HL-60 (cell line): ENCODE results near the gene EIF1AX.

Source experiments
- GABPA ChIP-seq: IDR thresholded peaks from 2 replicates; pipeline ENCODE4 v1.6.1; 2012; ENCODE audit warnings: low read depth
- POLR2AphosphoS5 ChIP-seq: IDR thresholded peaks from 2 replicates; pipeline ENCODE4 v1.6.1; 2012; ENCODE audit warnings: low read depth
- SPI1 ChIP-seq: IDR thresholded peaks from 2 replicates; pipeline ENCODE4 v1.6.1; 2012; ENCODE audit warnings: low read depth, mild to moderate bottlenecking, borderline replicate concordance
- TF ChIP-seq, protein P1 (sequence below): IDR thresholded peaks from one replicate; pipeline ENCODE4 v1.5.1; 2011; ENCODE audit warnings: low read length, control low read depth, inconsistent platforms; ENCODE audit not compliant: insufficient read depth
- TF ChIP-seq, protein P2 (sequence below): IDR thresholded peaks from 2 replicates; pipeline ENCODE4 v1.6.1; 2012; ENCODE audit warnings: low read depth; ENCODE audit not compliant: insufficient replicate concordance

DNA sequence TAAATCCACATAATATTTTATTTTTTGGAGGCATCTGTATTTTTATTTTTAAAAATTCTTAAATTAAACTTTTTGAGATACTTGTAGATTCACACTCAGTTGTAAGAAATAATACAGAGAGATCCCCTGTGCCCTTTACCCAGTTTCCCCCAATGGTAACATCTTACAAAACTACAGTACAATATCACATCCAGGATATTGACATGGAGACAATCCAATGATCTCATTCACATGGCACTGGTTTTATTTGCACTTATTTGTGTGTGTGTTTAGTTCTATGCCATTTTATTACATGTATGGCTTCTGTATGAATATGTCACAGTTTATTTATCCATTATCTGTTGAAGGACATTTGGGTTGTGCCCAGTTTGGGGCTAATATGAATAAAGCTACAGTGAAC is 35.5 kb upstream of the EIF1AX start:
- TF ChIP-seq, protein P1, sequence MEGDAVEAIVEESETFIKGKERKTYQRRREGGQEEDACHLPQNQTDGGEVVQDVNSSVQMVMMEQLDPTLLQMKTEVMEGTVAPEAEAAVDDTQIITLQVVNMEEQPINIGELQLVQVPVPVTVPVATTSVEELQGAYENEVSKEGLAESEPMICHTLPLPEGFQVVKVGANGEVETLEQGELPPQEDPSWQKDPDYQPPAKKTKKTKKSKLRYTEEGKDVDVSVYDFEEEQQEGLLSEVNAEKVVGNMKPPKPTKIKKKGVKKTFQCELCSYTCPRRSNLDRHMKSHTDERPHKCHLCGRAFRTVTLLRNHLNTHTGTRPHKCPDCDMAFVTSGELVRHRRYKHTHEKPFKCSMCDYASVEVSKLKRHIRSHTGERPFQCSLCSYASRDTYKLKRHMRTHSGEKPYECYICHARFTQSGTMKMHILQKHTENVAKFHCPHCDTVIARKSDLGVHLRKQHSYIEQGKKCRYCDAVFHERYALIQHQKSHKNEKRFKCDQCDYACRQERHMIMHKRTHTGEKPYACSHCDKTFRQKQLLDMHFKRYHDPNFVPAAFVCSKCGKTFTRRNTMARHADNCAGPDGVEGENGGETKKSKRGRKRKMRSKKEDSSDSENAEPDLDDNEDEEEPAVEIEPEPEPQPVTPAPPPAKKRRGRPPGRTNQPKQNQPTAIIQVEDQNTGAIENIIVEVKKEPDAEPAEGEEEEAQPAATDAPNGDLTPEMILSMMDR, result no peak
- TF ChIP-seq, protein P2, sequence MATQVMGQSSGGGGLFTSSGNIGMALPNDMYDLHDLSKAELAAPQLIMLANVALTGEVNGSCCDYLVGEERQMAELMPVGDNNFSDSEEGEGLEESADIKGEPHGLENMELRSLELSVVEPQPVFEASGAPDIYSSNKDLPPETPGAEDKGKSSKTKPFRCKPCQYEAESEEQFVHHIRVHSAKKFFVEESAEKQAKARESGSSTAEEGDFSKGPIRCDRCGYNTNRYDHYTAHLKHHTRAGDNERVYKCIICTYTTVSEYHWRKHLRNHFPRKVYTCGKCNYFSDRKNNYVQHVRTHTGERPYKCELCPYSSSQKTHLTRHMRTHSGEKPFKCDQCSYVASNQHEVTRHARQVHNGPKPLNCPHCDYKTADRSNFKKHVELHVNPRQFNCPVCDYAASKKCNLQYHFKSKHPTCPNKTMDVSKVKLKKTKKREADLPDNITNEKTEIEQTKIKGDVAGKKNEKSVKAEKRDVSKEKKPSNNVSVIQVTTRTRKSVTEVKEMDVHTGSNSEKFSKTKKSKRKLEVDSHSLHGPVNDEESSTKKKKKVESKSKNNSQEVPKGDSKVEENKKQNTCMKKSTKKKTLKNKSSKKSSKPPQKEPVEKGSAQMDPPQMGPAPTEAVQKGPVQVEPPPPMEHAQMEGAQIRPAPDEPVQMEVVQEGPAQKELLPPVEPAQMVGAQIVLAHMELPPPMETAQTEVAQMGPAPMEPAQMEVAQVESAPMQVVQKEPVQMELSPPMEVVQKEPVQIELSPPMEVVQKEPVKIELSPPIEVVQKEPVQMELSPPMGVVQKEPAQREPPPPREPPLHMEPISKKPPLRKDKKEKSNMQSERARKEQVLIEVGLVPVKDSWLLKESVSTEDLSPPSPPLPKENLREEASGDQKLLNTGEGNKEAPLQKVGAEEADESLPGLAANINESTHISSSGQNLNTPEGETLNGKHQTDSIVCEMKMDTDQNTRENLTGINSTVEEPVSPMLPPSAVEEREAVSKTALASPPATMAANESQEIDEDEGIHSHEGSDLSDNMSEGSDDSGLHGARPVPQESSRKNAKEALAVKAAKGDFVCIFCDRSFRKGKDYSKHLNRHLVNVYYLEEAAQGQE, result no peak
- TF ChIP-seq POLR2AphosphoS5 (no peak), GABPA (no peak), SPI1 (no peak)
